ENCODE data around the gene ETAA1.
A peak's percentile ranks its signal among the peaks of the same experiment; 100 is the strongest.

ETAA1 gene

GRCh38 chr2:67397143-67397986 is at the start of gene ETAA1:
Gene ETAA1 (plus strand): TSS chr2:67397333. CDS start chr2:67397449, 116 bp downstream.
- DNase-seq, result peak; percentile 85

GRCh38 chr2:67366832-67367412 is 30.2 kb upstream of the ETAA1 start:
- no peak for DNase-seq

- no peak for DNase-seq
Measured at GRCh38 chr2:67374481-67374880, 22.7 kb upstream of the ETAA1 start.

- no peak for DNase-seq
Measured at GRCh38 chr2:67374949-67375348, 22.2 kb upstream of the ETAA1 start.

- no peak for DNase-seq
Measured at GRCh38 chr2:67378555-67378954, 18.6 kb upstream of the ETAA1 start.

GRCh38 chr2:67379048-67379447 is 18.1 kb upstream of the ETAA1 start:
- no peak for DNase-seq

- DNase-seq, result no peak
Measured at GRCh38 chr2:67384123-67384822, 12.9 kb upstream of the ETAA1 start.

GRCh38 chr2:67388680-67389079 is 8.5 kb upstream of the ETAA1 start:
- no peak for DNase-seq

GRCh38 chr2:67389286-67389685 is 7.8 kb upstream of the ETAA1 start:
- no peak for DNase-seq

GRCh38 chr2:67389788-67390187 is 7.3 kb upstream of the ETAA1 start:
- DNase-seq, result no peak

- no peak for DNase-seq
Measured at GRCh38 chr2:67393237-67393636, 3.9 kb upstream of the ETAA1 start.

GRCh38 chr2:67394734-67395133 is 2.4 kb upstream of the ETAA1 start:
- DNase-seq, result no peak

- DNase-seq, result no peak
Measured at GRCh38 chr2:67399144-67399543, 2.0 kb downstream of the ETAA1 start.

- DNase-seq, result no peak
Measured at GRCh38 chr2:67399831-67400489, 2.8 kb downstream of the ETAA1 start.

GRCh38 chr2:67400560-67401485 is 3.7 kb downstream of the ETAA1 start:
- DNase-seq, result no peak

- DNase-seq, result no peak
Measured at GRCh38 chr2:67408346-67408745, 11.2 kb downstream of the ETAA1 start.

- no peak for DNase-seq
Measured at GRCh38 chr2:67412424-67412823, 15.3 kb downstream of the ETAA1 start.

- DNase-seq, result no peak
Measured at GRCh38 chr2:67414867-67415266, 17.7 kb downstream of the ETAA1 start.

GRCh38 chr2:67416136-67416535 is 19.0 kb downstream of the ETAA1 start:
- DNase-seq, result no peak

GRCh38 chr2:67423489-67423888 is 26.4 kb downstream of the ETAA1 start:
- DNase-seq, result no peak

GRCh38 chr2:67436221-67436620 is 39.1 kb downstream of the ETAA1 start:
- DNase-seq, result no peak

GRCh38 chr2:67437114-67437513 is 40.0 kb downstream of the ETAA1 start:
- no peak for DNase-seq

Measured in NCI-H526 treated with DMSO at 0.1 percent for 48 hours (cell line).